GM12891 (cell line): ENCODE results near the gene KRT4.

ENCODE experiments used
- POLR2A ChIP-seq: IDR thresholded peaks from 2 replicates; pipeline ENCODE4 v1.6.1; 2011; ENCODE audit warnings: low read depth, low read length, control low read depth
- POLR2AphosphoS5 ChIP-seq: IDR thresholded peaks from 2 replicates; pipeline ENCODE4 v1.6.1; 2011; ENCODE audit warnings: low read depth, low read length, control low read depth
- TAF1 ChIP-seq: IDR thresholded peaks from 2 replicates; pipeline ENCODE4 v1.6.1; 2011; ENCODE audit warnings: low read depth, low read length, control low read depth

GRCh38 chr12:52798003-52798670 is 15.8 kb downstream of the KRT4 start:
- TF ChIP-seq POLR2AphosphoS5 (no peak), POLR2A (no peak), TAF1 (no peak)
